ENCODE data around the gene WDR55.
"Not testable (repeated sequence)": the region's sequence is repeated elsewhere in the genome, so short reads cannot be mapped to it uniquely, and the experiment has no call there.

Gene WDR55, protein sequence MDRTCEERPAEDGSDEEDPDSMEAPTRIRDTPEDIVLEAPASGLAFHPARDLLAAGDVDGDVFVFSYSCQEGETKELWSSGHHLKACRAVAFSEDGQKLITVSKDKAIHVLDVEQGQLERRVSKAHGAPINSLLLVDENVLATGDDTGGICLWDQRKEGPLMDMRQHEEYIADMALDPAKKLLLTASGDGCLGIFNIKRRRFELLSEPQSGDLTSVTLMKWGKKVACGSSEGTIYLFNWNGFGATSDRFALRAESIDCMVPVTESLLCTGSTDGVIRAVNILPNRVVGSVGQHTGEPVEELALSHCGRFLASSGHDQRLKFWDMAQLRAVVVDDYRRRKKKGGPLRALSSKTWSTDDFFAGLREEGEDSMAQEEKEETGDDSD

GRCh38 chr5:140664359-140665119 lies at the start of gene WDR55:
WDR55 (plus strand) TSS chr5:140664904; CDS start chr5:140664913, 9 bp downstream.
- H3K27ac ChIP-seq, result peak within 1 kb of the TSS; percentile 92
- peak; percentile 77 for DNase-seq (ENCODE audit: low read depth, low spot score)

DNA sequence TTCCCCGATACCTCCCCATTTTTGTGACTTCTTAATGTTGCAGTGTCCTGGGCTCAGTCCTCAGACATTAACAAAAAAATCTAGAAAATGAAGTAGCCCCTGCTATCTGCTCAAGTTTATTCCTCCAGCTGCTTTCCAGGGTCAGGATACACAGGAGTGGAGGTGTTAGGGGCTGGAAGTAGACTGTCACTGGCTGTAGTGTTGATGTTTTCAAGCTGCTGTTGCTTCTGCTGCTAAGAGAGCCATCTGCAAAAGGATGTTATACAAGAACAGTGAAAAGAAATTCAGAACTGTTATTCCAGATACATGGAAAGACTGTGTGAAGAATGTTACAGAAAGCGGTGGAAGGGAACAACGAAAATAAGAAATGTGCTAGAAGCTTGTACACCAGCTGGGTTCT lies 42.4 kb upstream of the WDR55 start:
- H3K27ac ChIP-seq, result no peak overlapping the region
- no peak for DNase-seq (ENCODE audit: low read depth, low spot score)

DNA sequence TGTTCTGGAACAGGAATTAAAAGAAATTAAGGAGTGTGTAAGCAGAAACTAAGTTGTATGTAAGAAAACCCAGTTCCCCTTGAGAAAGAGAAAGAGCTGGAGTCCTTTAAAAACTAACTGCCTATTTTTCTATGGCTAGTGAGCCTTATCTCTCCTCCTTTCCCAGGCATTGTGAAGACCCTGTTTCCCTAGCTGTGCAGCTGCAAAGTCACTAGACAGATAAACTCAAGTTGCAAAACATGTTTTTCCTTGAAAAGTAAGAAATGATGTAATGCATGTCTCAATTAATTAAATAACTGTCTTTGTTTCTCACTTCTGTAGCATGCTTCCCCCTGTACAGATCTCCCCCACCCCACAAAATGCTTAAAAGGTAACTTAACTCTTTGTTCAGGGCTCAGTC lies 41.6 kb upstream of the WDR55 start:
- H3K27ac ChIP-seq; DNase-seq (ENCODE audit: low read depth, low spot score): not testable (repeated sequence)

- H3K27ac ChIP-seq; DNase-seq (ENCODE audit: low read depth, low spot score): not testable (repeated sequence)
These were observed 39.8 kb upstream of the WDR55 start for GRCh38 chr5:140624886-140625285.

- no peak for DNase-seq (ENCODE audit: low read depth, low spot score)
- no peak overlapping the region for H3K27ac ChIP-seq
These were observed 36.7 kb upstream of the WDR55 start for GRCh38 chr5:140627972-140628371.

DNA sequence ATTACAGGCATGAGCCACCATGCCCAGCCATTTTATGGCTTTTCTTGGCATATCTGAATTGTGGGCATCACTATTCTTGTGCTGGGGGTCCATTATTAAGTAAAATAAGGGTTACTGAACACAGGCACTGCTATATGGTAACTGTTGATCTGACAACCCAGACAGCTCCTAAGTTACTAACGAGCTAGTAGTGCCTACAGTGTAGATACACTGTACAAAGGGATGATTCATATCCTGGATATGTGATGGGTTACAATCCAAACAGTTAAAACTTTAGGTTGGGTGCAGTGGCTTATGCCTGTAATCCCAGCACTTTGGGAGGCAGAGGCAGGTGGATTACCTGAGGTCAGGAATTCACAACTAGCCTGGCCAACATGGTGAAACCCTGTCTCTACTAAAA lies 36.0 kb upstream of the WDR55 start:
- no peak overlapping the region for H3K27ac ChIP-seq
- DNase-seq (ENCODE audit: low read depth, low spot score), result no peak

DNA sequence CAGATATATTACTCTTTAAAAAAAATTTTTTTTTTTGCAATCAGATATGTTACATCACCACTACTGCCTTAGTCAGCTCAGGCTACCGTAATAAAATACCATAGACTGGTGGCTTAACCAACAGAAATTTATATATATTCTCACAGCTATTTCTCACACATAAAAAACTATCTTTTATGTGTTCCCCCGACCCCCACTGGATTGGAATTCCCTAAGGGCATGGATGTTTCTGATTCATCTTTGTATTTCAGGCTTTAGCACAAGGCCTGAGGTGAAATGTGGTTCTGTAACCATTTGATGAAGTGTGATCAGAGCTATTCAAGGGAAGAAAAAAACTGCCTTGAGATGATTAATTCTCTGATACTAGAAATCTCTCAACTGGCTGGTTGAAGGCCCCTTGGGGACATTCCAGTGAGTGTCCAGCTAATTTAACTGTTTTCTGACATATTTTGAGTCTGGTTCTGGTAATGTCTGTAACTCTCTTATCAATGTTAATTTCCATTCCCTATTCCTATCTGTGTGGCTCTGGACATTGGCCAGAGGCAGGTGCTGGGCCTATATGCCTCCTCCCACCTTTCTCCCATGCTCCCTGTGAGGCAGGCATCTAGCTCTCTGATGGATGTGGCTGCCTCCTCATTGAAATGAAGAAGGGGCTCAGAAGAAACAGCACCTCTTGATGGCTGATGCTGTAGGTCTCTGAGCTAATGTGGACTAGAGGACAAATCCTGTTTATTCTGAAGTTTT lies 34.2 kb upstream of the WDR55 start:
- peak overlapping the region; percentile 4 for H3K27ac ChIP-seq
- no peak for DNase-seq (ENCODE audit: low read depth, low spot score)

GRCh38 chr5:140631036-140631417 lies 33.7 kb upstream of the WDR55 start:
- no peak overlapping the region for H3K27ac ChIP-seq
- DNase-seq (ENCODE audit: low read depth, low spot score), result no peak

GRCh38 chr5:140631831-140632365 lies 32.8 kb upstream of the WDR55 start:
- DNase-seq (ENCODE audit: low read depth, low spot score), result no peak
- no peak overlapping the region for H3K27ac ChIP-seq

- no peak overlapping the region for H3K27ac ChIP-seq
- DNase-seq (ENCODE audit: low read depth, low spot score), result no peak
These were observed 32.2 kb upstream of the WDR55 start for GRCh38 chr5:140632366-140633020.

DNA sequence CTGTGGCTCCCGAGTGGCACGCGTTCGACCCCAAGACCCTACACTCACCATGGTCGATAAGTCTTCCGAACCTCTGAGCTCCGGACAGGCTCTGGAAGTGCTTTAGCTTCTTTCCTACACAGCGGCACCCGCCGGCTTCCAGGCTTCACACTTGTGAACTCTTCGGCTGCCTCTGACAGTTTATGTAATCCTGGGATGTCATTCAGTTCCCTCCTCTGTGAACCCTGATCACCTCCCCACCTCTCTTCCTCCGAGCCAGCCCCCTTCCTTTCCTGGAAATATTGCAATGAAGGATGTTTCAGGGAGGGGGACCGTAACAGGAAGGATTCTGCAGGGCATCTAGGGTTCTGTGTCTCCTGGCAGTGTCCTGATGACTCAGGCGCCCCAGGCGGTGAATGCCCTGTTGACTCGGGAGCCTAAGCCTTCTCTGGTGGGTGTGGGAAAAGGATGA lies 31.7 kb upstream of the WDR55 start, which contains the start of gene CD14:
TSS of gene CD14 (minus strand) at position 155 of the 451 bp plus-strand sequence. CDS start at position 51, 104 bp downstream.
- no peak for DNase-seq (ENCODE audit: low read depth, low spot score)
- H3K27ac ChIP-seq, result no peak within 1 kb of the TSS

DNA sequence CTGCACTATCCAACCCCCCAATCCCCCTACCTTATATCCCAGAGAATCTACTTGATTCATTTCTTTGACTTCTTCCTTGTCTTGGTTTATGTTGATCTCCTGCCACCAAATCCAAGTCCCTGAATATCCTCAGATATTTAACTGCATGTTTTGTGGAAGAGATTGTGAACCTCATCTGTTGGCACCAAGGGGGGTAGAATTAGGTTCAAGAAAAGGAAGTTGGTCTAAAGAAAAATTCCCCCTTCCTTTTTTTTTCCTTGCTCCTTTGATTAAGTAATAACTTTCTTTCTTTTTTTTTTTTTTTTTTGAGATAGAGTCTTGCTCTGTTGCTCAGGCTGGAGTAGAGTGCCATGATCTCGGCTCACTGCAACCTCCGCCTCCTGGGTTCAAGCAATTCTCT lies 31.2 kb upstream of the WDR55 start:
- DNase-seq (ENCODE audit: low read depth, low spot score), result no peak
- no peak overlapping the region for H3K27ac ChIP-seq

DNA sequence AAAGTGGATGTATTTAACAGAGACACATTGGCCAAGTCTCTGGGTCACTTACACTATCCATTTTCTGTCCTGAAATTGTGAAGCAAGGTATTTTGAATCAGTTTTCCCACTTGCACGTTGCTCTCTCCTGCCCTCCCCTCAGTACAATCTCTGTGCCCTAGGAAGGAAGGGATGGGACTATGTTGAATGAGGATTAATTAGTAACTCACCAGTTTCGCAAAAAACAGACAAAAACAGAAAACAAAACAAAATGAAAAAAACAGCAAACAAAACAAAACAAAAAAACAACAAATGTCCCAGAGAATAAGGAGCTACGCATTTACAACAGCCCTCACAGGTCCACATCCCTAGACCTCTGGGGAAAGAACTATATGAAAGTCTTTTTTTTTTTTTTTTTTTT lies 30.6 kb upstream of the WDR55 start:
- no peak overlapping the region for H3K27ac ChIP-seq
- DNase-seq (ENCODE audit: low read depth, low spot score), result no peak

- no peak for DNase-seq (ENCODE audit: low read depth, low spot score)
- H3K27ac ChIP-seq, result no peak overlapping the region
These were observed 29.1 kb upstream of the WDR55 start for GRCh38 chr5:140635291-140636257.

GRCh38 chr5:140637371-140638100 lies 27.2 kb upstream of the WDR55 start:
- H3K27ac ChIP-seq, result no peak overlapping the region
- no peak for DNase-seq (ENCODE audit: low read depth, low spot score)

GRCh38 chr5:140638898-140639147 lies 25.9 kb upstream of the WDR55 start:
- not testable (repeated sequence) for DNase-seq (ENCODE audit: low read depth, low spot score)
- peak overlapping the region; percentile 62 for H3K27ac ChIP-seq

DNA sequence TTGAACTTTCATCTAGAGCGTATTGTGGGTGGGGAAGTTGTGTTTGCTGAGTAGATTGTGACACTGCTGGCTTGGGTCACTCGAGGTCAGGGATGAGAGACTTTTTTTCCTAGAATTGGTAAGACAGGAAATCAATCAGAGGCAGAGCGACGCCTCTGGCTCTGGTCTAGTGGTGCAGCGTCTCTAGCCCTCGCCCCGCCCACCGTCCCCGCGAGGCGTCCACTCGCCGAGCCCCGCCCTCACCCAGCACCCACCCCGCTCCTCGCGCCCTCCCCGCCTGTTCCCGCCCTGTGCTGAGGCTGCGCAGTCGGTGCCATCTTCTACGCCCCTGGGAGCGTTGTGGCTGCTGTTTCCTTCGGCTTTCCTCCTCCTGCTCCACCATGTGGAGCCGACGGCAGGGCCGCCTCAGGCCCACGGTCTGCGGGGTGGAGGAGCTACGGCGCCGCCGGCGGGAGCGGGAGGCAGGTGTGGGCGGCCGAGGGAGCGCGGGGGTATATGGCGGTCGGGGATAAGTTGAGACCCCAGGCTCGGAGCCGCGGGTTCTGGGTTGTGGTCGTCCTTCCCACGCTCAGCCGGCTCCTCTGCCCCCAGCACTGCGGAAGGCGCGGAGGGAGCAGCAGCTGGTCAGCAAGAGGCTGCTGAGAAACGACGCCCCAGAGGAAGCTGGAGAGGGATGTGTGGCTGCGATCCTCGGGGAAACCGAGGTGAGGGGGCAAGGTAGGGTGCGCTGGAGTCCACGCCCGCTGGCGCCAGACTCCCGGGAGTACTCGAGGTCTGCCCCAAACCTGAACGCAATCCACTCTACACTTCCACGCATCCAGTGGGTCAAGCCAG lies 25.3 kb upstream of the WDR55 start, which contains the start of gene TMCO6:
TSS of gene TMCO6 (plus strand) at position 304 of the 834 bp plus-strand sequence. CDS start at position 381, 77 bp downstream.
- peak; percentile 68 for DNase-seq (ENCODE audit: low read depth, low spot score)
- H3K27ac ChIP-seq, result peak within 1 kb of the TSS; percentile 62

All from epithelial cell of prostate (primary cell).